ENCODE data around the gene PRKRA. TPM values are rescaled to one million over a fixed set of nuclear protein-coding genes. Genes with fewer than 3 reads are reported as not detected.

PRKRA gene
- total RNA-seq, 1 experiment from 2014 or later, result 59.4 TPM

DNA sequence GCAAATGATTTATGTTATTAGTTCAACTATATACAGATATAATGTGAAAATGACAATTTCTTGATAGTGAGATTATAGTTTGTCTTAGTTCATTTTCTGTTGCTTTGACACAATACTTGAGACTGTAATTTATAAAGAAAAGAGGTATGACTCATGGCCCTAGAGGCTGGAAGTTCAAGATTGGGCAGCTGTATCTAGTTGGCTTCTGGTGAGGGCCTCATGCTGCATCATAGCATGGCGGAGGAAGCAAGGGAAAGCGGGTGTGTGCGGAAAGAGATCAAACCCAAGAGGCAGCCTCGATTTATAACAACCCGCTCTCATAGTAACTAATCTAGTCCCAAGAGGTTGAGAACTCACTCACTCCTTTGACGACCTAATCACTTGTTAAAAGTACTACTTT is 40.6 kb upstream of the PRKRA start:
- no peaks in the 10 kb centered on the region for H3K4me1 ChIP-seq (ENCODE audit: control insufficient read depth, insufficient read depth, low read length)
- DNase-seq (ENCODE audit: low read depth, low spot score), result no peak
- no peaks in the 10 kb centered on the region for H3K9me3 ChIP-seq (ENCODE audit: control insufficient read depth, insufficient read depth, low read depth, low read length)
- peaks cover 2% of the 10 kb centered on the region for H3K36me3 ChIP-seq (ENCODE audit: control insufficient read depth, insufficient read depth, low read length)
- no peak overlapping the region for H3K4me3 ChIP-seq (ENCODE audit: low read depth in 2 of 2, low read length in 2 of 2)
- no peaks in the 10 kb centered on the region for H3K27me3 ChIP-seq (ENCODE audit: control insufficient read depth, insufficient read depth, low read length)
- ATAC-seq, result no peak
- POLR2A ChIA-PET, result no interaction called here
- CTCF ChIA-PET, result no interaction called here
- TF ChIP-seq SIN3A (IDR thresholded peaks at IDR 0.05; ENCODE audit: borderline replicate concordance, insufficient read depth, low read depth, low read length) (no peak), POLR2AphosphoS5 (IDR thresholded peaks at IDR 0.05; ENCODE audit: low read depth, low read length) (no peak), TCF7L2 (IDR thresholded peaks at IDR 0.05; ENCODE audit: low read depth, low read length) (no peak)
- TF ChIP-seq, protein P1, sequence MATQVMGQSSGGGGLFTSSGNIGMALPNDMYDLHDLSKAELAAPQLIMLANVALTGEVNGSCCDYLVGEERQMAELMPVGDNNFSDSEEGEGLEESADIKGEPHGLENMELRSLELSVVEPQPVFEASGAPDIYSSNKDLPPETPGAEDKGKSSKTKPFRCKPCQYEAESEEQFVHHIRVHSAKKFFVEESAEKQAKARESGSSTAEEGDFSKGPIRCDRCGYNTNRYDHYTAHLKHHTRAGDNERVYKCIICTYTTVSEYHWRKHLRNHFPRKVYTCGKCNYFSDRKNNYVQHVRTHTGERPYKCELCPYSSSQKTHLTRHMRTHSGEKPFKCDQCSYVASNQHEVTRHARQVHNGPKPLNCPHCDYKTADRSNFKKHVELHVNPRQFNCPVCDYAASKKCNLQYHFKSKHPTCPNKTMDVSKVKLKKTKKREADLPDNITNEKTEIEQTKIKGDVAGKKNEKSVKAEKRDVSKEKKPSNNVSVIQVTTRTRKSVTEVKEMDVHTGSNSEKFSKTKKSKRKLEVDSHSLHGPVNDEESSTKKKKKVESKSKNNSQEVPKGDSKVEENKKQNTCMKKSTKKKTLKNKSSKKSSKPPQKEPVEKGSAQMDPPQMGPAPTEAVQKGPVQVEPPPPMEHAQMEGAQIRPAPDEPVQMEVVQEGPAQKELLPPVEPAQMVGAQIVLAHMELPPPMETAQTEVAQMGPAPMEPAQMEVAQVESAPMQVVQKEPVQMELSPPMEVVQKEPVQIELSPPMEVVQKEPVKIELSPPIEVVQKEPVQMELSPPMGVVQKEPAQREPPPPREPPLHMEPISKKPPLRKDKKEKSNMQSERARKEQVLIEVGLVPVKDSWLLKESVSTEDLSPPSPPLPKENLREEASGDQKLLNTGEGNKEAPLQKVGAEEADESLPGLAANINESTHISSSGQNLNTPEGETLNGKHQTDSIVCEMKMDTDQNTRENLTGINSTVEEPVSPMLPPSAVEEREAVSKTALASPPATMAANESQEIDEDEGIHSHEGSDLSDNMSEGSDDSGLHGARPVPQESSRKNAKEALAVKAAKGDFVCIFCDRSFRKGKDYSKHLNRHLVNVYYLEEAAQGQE (IDR thresholded peaks at IDR 0.05; ENCODE audit: insufficient read depth in 1 of 2, low read depth in 2 of 2, low read length in 1 of 2), result no peak
- TF ChIP-seq, protein P2, sequence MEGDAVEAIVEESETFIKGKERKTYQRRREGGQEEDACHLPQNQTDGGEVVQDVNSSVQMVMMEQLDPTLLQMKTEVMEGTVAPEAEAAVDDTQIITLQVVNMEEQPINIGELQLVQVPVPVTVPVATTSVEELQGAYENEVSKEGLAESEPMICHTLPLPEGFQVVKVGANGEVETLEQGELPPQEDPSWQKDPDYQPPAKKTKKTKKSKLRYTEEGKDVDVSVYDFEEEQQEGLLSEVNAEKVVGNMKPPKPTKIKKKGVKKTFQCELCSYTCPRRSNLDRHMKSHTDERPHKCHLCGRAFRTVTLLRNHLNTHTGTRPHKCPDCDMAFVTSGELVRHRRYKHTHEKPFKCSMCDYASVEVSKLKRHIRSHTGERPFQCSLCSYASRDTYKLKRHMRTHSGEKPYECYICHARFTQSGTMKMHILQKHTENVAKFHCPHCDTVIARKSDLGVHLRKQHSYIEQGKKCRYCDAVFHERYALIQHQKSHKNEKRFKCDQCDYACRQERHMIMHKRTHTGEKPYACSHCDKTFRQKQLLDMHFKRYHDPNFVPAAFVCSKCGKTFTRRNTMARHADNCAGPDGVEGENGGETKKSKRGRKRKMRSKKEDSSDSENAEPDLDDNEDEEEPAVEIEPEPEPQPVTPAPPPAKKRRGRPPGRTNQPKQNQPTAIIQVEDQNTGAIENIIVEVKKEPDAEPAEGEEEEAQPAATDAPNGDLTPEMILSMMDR (IDR thresholded peaks at IDR 0.05), result no peak
- BruUV-seq (replicated peaks), result no TSS peak
- intact Hi-C loops (cut with micrococcal nuclease; ENCODE audit: unreplicated experiment), result no loop called here
- in situ Hi-C loops (cut with HindIII; ENCODE audit: low pct_unique_long_range_greater_than_20kb, low sequenced_read_pairs), result no loop called here
- no peak overlapping the region for H3K27ac ChIP-seq (ENCODE audit: low read length)

DNA sequence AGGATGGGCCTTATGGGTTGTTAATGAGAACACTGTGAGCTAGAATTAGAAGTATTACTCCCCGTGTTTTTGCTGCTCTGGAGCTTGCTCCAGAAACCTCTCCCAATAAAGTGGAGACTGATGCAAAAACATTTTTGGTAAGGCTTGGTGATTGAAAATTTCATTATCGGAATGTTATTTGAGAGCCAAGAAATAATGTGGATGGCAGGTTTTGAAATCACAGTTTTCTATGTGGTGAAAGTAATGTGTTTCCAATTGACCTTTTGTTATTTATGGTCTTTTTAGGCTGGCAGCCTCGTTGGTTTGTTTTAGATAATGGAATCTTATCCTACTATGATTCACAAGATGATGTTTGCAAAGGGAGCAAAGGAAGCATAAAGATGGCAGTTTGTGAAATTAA is 34.4 kb upstream of the PRKRA start:
- TF ChIP-seq TCF7L2 (IDR thresholded peaks at IDR 0.05; ENCODE audit: low read depth, low read length) (no peak), SIN3A (IDR thresholded peaks at IDR 0.05; ENCODE audit: borderline replicate concordance, insufficient read depth, low read depth, low read length) (no peak), POLR2AphosphoS5 (IDR thresholded peaks at IDR 0.05; ENCODE audit: low read depth, low read length) (no peak)
- TF ChIP-seq, protein P1 (IDR thresholded peaks at IDR 0.05; ENCODE audit: insufficient read depth in 1 of 2, low read depth in 2 of 2, low read length in 1 of 2), result no peak
- TF ChIP-seq, protein P2 (IDR thresholded peaks at IDR 0.05), result no peak
- no TSS peak for BruUV-seq (replicated peaks)
- no peak overlapping the region for H3K4me3 ChIP-seq (ENCODE audit: low read depth in 2 of 2, low read length in 2 of 2)
- in situ Hi-C loops (cut with HindIII; ENCODE audit: low pct_unique_long_range_greater_than_20kb, low sequenced_read_pairs) (no loop called here), intact Hi-C loops (cut with micrococcal nuclease; ENCODE audit: unreplicated experiment) (no loop called here)
- ChIA-PET POLR2A (no interaction called here), CTCF (no interaction called here)
- ATAC-seq (no peak), DNase-seq (ENCODE audit: low read depth, low spot score) (no peak)
- no peaks in the 10 kb centered on the region for H3K27me3 ChIP-seq (ENCODE audit: control insufficient read depth, insufficient read depth, low read length)
- no peaks in the 10 kb centered on the region; the same call in 1 of the 2 replicates for H3K36me3 ChIP-seq (ENCODE audit: control insufficient read depth, insufficient read depth, low read length)
- no peak overlapping the region for H3K27ac ChIP-seq (ENCODE audit: low read length)
- H3K4me1 ChIP-seq (ENCODE audit: control insufficient read depth, insufficient read depth, low read length), result peaks cover 11% of the 10 kb centered on the region
- H3K9me3 ChIP-seq (ENCODE audit: control insufficient read depth, insufficient read depth, low read depth, low read length), result no peaks in the 10 kb centered on the region

All from Panc1 (cell line).